Measurements from ENCODE around the gene TRPV4. TPM values are rescaled to one million over a fixed set of nuclear protein-coding genes. Genes with fewer than 3 reads are reported as not detected.

TRPV4 gene
- total and polyA plus RNA-seq, 9 of the 15 experiments (the other 6 are each of a cell fraction or from before 2014, with no cell fraction given): 0.13 TPM; not detected in 8

DNA sequence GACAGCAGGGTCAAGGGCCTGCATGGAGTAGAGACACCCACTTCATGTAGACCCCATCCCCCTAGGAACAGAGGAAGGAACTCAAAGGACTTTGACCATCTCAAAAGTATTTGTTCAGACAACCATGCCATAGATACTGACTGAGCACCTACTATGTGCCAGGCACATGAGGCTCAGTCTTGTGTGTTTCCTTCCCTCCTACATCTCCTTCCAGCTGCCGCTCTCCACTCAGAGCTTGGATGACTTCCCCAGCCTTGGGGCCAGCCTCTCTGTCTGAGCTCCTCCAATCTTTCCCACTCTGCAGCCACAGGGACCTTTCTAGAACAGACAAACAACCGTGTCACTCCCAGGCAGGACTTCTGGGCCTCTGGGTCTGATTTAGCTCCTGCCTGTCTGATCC is 2.5 kb downstream of the TRPV4 start:
- ATAC-seq (no peak), FAIRE-seq (no peak), DNase-seq (ENCODE audit: extremely low read depth in 1 of 4, low spot score in 3 of 4) (no peak)
- Histone ChIP-seq H3K4me2 (ENCODE audit: insufficient read depth, low read length) (no peak overlapping the region), H3K79me2 (ENCODE audit: control insufficient read depth, insufficient read depth, low read length) (no peaks in the 10 kb centered on the region), H3K4me1 (replicated peaks in 1 of 2; ENCODE audit: control insufficient read depth in 2 of 2, insufficient read depth in 2 of 2, low read length in 2 of 2) (peaks cover 0 to 8% of the 10 kb centered on the region in 2 experiments; a peak in 1 of 5 replicates), H3K27ac (ENCODE audit: extremely low read depth, low read depth, low read length) (no peak overlapping the region), H3K4me3 (no peak overlapping the region), H3K9me1 (ENCODE audit: control insufficient read depth, insufficient read depth, low read length) (no peaks in the 10 kb centered on the region), H3K9ac (ENCODE audit: insufficient read depth in 1 of 2, low read depth in 2 of 2, low read length in 2 of 2) (no peak overlapping the region), H2AFZ (ENCODE audit: low read depth, low read length) (no peak overlapping the region), H3K9me3 (replicated peaks; ENCODE audit: control insufficient read depth, insufficient read depth, low read depth, low read length) (no peaks in the 10 kb centered on the region), H4K20me1 (replicated peaks; ENCODE audit: control insufficient read depth, insufficient read depth, low read length) (no peaks in the 10 kb centered on the region), H3K27me3 (ENCODE audit: control insufficient read depth in 2 of 2, insufficient read depth in 2 of 2, low read length in 2 of 2) (peaks cover 24 to 61% of the 10 kb centered on the region in 2 experiments; a peak in 4 of 5 replicates), H3K36me3 (ENCODE audit: control insufficient read depth, insufficient read depth, low read length) (no peaks in the 10 kb centered on the region)
- ChIA-PET CTCF (ENCODE audit: low intra/inter-chr PET ratio) (no interaction called here), POLR2A (interaction anchor here (1.0 kb wide), 1 partner anchor 10 kb away, joined by 3 read pairs; no protein-coding TSS in a partner anchor)
- TF ChIP-seq, protein P1, sequence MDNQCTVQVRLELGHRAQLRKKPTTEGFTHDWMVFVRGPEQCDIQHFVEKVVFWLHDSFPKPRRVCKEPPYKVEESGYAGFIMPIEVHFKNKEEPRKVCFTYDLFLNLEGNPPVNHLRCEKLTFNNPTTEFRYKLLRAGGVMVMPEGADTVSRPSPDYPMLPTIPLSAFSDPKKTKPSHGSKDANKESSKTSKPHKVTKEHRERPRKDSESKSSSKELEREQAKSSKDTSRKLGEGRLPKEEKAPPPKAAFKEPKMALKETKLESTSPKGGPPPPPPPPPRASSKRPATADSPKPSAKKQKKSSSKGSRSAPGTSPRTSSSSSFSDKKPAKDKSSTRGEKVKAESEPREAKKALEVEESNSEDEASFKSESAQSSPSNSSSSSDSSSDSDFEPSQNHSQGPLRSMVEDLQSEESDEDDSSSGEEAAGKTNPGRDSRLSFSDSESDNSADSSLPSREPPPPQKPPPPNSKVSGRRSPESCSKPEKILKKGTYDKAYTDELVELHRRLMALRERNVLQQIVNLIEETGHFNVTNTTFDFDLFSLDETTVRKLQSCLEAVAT (IDR thresholded peaks at IDR 0.05): no peak
- TF ChIP-seq ZNF174 (CRISPR knock-in tag; IDR thresholded peaks at IDR 0.05) (no peak), ZKSCAN1 (IDR thresholded peaks at IDR 0.05; ENCODE audit: low read depth, low read length) (peak; percentile 93), CBX5 (IDR thresholded peaks at IDR 0.05; ENCODE audit: borderline replicate concordance, low read depth) (no peak)
- in situ Hi-C loops (cut with MboI): no loop called here
- intact Hi-C loops (cut with micrococcal nuclease): no loop called here
- 0% methylated on average over 2 of the region's 2 CpGs for WGBS (ENCODE audit: insufficient coverage, low coverage, missing lambda C conversion rate)
- BruUV-seq (replicated peaks): no TSS peak

DNA sequence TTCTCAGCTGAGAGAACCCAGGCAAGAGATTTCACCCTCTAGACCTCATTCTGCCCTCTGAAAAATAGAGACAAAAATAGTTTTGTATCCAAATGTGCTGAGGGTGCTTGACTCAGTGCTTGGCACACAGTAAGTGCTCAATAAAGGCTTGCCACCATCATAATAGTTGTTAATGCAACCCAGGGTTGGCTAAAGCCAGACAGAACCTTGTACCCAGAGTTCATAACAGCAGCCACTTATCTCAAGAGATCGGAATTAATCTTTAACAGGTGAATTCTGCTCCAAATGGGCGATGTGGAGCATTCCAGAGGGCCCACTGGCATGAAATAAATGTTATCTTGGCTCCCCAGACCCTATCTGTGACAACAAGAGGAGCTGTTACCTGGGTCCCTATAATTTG is 2.9 kb downstream of the TRPV4 start:
- CTCF ChIA-PET (ENCODE audit: low intra/inter-chr PET ratio): no interaction called here
- ATAC-seq (no peak), FAIRE-seq (no peak), DNase-seq (ENCODE audit: extremely low read depth in 1 of 4, low spot score in 3 of 4) (no peak)
- WGBS (ENCODE audit: insufficient coverage, low coverage, missing lambda C conversion rate): 4% methylated on average over 2 of the region's 2 CpGs
- intact Hi-C loops (cut with micrococcal nuclease): no loop called here
- no peak overlapping the region for H3K4me3 ChIP-seq
- H3K9me3 ChIP-seq (replicated peaks; ENCODE audit: control insufficient read depth, insufficient read depth, low read depth, low read length): no peaks in the 10 kb centered on the region
- H3K27ac ChIP-seq (ENCODE audit: extremely low read depth, low read depth, low read length): no peak overlapping the region
- H2AFZ ChIP-seq (ENCODE audit: low read depth, low read length): no peak overlapping the region
- in situ Hi-C loops (cut with MboI): no loop called here
- H3K4me2 ChIP-seq (ENCODE audit: insufficient read depth, low read length): no peak overlapping the region
- H3K36me3 ChIP-seq (ENCODE audit: control insufficient read depth, insufficient read depth, low read length): no peaks in the 10 kb centered on the region
- H3K79me2 ChIP-seq (ENCODE audit: control insufficient read depth, insufficient read depth, low read length): no peaks in the 10 kb centered on the region
- H4K20me1 ChIP-seq (replicated peaks; ENCODE audit: control insufficient read depth, insufficient read depth, low read length): no peaks in the 10 kb centered on the region
- no peaks in the 10 kb centered on the region for H3K9me1 ChIP-seq (ENCODE audit: control insufficient read depth, insufficient read depth, low read length)
- POLR2A ChIA-PET: interaction anchor here (0.9 to 1.4 kb wide), 4 partner anchors 10 to 275 kb away, joined by 3 to 6 read pairs (median 4); partner anchors contain the start of gene TCHP
- BruUV-seq (replicated peaks): no TSS peak
- no peak overlapping the region for H3K9ac ChIP-seq (ENCODE audit: insufficient read depth in 1 of 2, low read depth in 2 of 2, low read length in 2 of 2)
- H3K27me3 ChIP-seq (ENCODE audit: control insufficient read depth in 2 of 2, insufficient read depth in 2 of 2, low read length in 2 of 2): peaks cover 24 to 66% of the 10 kb centered on the region in 2 experiments; a peak in 4 of 5 replicates
- peaks cover 0 to 8% of the 10 kb centered on the region in 2 experiments; a peak in 1 of 5 replicates for H3K4me1 ChIP-seq (replicated peaks in 1 of 2; ENCODE audit: control insufficient read depth in 2 of 2, insufficient read depth in 2 of 2, low read length in 2 of 2)
- TF ChIP-seq, protein P2, sequence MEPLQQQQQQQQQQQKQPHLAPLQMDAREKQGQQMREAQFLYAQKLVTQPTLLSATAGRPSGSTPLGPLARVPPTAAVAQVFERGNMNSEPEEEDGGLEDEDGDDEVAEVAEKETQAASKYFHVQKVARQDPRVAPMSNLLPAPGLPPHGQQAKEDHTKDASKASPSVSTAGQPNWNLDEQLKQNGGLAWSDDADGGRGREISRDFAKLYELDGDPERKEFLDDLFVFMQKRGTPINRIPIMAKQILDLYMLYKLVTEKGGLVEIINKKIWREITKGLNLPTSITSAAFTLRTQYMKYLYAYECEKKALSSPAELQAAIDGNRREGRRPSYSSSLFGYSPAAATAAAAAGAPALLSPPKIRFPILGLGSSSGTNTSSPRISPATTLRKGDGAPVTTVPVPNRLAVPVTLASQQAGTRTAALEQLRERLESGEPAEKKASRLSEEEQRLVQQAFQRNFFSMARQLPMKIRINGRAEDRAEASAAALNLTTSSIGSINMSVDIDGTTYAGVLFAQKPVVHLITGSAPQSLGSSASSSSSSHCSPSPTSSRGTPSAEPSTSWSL (CRISPR knock-in tag; IDR thresholded peaks at IDR 0.05; ENCODE audit: borderline replicate concordance): no peak
- TF ChIP-seq, protein P3, sequence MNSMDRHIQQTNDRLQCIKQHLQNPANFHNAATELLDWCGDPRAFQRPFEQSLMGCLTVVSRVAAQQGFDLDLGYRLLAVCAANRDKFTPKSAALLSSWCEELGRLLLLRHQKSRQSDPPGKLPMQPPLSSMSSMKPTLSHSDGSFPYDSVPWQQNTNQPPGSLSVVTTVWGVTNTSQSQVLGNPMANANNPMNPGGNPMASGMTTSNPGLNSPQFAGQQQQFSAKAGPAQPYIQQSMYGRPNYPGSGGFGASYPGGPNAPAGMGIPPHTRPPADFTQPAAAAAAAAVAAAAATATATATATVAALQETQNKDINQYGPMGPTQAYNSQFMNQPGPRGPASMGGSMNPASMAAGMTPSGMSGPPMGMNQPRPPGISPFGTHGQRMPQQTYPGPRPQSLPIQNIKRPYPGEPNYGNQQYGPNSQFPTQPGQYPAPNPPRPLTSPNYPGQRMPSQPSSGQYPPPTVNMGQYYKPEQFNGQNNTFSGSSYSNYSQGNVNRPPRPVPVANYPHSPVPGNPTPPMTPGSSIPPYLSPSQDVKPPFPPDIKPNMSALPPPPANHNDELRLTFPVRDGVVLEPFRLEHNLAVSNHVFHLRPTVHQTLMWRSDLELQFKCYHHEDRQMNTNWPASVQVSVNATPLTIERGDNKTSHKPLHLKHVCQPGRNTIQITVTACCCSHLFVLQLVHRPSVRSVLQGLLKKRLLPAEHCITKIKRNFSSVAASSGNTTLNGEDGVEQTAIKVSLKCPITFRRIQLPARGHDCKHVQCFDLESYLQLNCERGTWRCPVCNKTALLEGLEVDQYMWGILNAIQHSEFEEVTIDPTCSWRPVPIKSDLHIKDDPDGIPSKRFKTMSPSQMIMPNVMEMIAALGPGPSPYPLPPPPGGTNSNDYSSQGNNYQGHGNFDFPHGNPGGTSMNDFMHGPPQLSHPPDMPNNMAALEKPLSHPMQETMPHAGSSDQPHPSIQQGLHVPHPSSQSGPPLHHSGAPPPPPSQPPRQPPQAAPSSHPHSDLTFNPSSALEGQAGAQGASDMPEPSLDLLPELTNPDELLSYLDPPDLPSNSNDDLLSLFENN (IDR thresholded peaks at IDR 0.05; ENCODE audit: low read depth in 2 of 2, low read length in 2 of 2): no peak
- no peak for TF ChIP-seq CHD1 (IDR thresholded peaks at IDR 0.05; ENCODE audit: low read length)
